Measurements from ENCODE around the gene REEP1.

- TF ChIP-seq CTCF (IDR thresholded peaks at IDR 0.05) (no peak), POLR2A (IDR thresholded peaks at IDR 0.05) (no peak)
These were observed 100.3 kb downstream of the REEP1 start for GRCh38 chr2:86237172-86237571.
